GM10248 (cell line): ENCODE results near the gene CLEC7A.

Experiments
- CTCF ChIA-PET: fragments of 300-600 bp; sonication (Branson Sonifier 250); formaldehyde crosslinking; extraction: SDS; loops from one replicate; lab custom pipeline; 2021; ENCODE audit warnings: antibody characterized with exemption; lab: Yijun Ruan, JAX
- POLR2A ChIA-PET: fragments of 350-650 bp; sonication (Branson Sonifier 250); formaldehyde crosslinking; extraction: SDS; loops from one replicate; lab custom pipeline; 2020; ENCODE audit warnings: antibody characterized with exemption; lab: Yijun Ruan, JAX
- DNase-seq: peaks from one replicate; pipeline ENCODE4 v3.0.0; 2012; ENCODE audit errors: extremely low spot score
- CTCF ChIP-seq: IDR thresholded peaks from 2 replicates; pipeline ENCODE4 v1.5.1; 2012; ENCODE audit warnings: mild to moderate bottlenecking, low read depth; ENCODE audit errors: extremely low read depth, missing control alignments, control extremely low read depth

Gene CLEC7A

GRCh38 chr12:10147714-10148403 lies 17.9 kb upstream of the CLEC7A start:
- CTCF ChIA-PET: interaction anchor here (1.0 to 1.6 kb wide), 2 partner anchors 9 to 13 kb away, joined by 3 to 4 read pairs; no protein-coding TSS in a partner anchor
- no peak for TF ChIP-seq CTCF
- POLR2A ChIA-PET: no interaction called here
- no peak for DNase-seq

- CTCF ChIA-PET: interaction anchor here (0.7 to 4.0 kb wide), 8 partner anchors 9 to 394 kb away, joined by 3 to 32 read pairs (median 4); partner anchors contain the start of genes CLEC12B and CLEC9A
- no peak for DNase-seq
- TF ChIP-seq CTCF: no peak
- POLR2A ChIA-PET: no interaction called here
Measured at GRCh38 chr12:10142976-10143589, 13.1 kb upstream of the CLEC7A start.

GRCh38 chr12:10140001-10140400 lies 10.0 kb upstream of the CLEC7A start:
- ChIA-PET CTCF (interaction anchor here (0.9 to 4.0 kb wide), 23 partner anchors 9 to 397 kb away, joined by 3 to 32 read pairs (median 4); partner anchors contain the start of genes CD69, CLEC12B, CLEC1A and CLEC7A), POLR2A (no interaction called here)
- peak; percentile 38 for TF ChIP-seq CTCF
- DNase-seq: peak; percentile 35

- ChIA-PET POLR2A (no interaction called here), CTCF (interaction anchor here (0.7 to 1.9 kb wide), 4 partner anchors 9 to 323 kb away, joined by 3 to 8 read pairs (median 4); no protein-coding TSS in a partner anchor)
- TF ChIP-seq CTCF: no peak
- DNase-seq: no peak
Measured at GRCh38 chr12:10136637-10137205, 6.7 kb upstream of the CLEC7A start.

- ChIA-PET POLR2A (interaction anchor here (0.6 kb wide), 1 partner anchor 1139 kb away, joined by 4 read pairs; no protein-coding TSS in a partner anchor), CTCF (interaction anchor here (1.2 to 1.6 kb wide), 2 partner anchors 15 to 17 kb away, joined by 3 to 4 read pairs; no protein-coding TSS in a partner anchor)
- DNase-seq: no peak
- TF ChIP-seq CTCF: no peak
Measured at GRCh38 chr12:10135126-10135525, 5.1 kb upstream of the CLEC7A start.

GRCh38 chr12:10132850-10133370 lies 2.9 kb upstream of the CLEC7A start:
- DNase-seq: no peak
- ChIA-PET POLR2A (no interaction called here), CTCF (interaction anchor here (0.9 to 1.0 kb wide), 2 partner anchors 186 to 382 kb away, joined by 3 read pairs; no protein-coding TSS in a partner anchor)
- TF ChIP-seq CTCF: no peak
